ENCODE data around the gene NPTX1. TPM values are rescaled to one million over a fixed set of nuclear protein-coding genes. Genes with fewer than 3 reads are reported as not detected.

The NPTX1 gene
- total and polyA plus RNA-seq, 5 donors = 0.02 TPM; not detected in 4

DNA sequence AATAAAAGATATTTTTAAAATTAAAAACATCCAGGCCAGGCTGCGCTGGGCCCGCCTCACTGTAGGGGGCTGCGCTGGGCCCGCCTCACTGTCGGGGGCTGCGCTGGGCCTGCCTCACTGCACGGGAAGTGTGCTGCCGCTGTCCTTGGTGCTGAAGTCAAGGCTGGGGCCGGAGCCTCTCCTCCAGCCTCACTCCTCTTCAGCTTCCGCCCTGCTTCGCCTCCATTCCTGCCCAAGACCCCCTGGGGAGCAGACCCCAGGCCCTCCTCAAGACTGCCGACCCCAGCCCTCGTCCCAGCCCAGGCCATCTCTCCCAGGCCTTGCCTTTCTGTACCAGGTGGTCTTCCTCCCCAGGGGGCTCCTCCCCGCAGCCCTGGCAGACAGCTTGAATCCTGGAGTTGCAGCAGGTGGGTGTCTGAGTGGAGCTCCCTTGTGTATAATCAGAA is 35.3 kb downstream of the NPTX1 start:
- intact Hi-C loops (cut with DNase I) = no loop called here
- ATAC-seq = peak; percentile 46 to 51
- H3K27me3 ChIP-seq (ENCODE audit: control insufficient read depth, insufficient read depth) = no peaks in the 10 kb centered on the region
- no peak overlapping the region for H3K27ac ChIP-seq (ENCODE audit: low read length)
- no peaks in the 10 kb centered on the region for H3K9me3 ChIP-seq (ENCODE audit: control insufficient read depth, low read length)
- H3K4me3 ChIP-seq (ENCODE audit: low read length) = no peak overlapping the region
- 27% methylated on average over 14 of the region's 14 CpGs for WGBS
- DNase-seq = peak; percentile 49 to 83 (median 78)
- H3K4me1 ChIP-seq (ENCODE audit: control insufficient read depth, insufficient read depth, low read length) = no peaks in the 10 kb centered on the region

DNA sequence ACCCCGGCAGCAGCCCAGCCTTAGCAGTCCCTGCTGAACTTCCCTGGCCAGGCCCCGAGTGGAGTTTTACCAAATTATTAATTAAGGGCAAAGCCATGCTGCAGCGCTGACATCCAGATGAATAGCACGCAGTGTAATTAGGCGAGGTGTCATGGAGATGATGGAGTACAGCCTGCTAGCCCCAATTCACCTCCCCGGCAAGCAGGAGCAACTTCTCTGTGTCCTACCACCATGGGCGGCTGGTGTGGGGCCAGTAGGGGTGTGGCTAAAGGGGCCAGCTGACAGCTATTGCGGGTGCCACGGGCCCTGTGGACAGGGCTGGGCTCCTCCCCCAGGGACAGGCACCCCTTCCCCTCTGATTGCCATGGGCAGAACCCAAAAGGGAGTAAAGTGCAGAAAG is 36.9 kb downstream of the NPTX1 start:
- Histone ChIP-seq H3K9me3 (ENCODE audit: control insufficient read depth, low read length) (no peaks in the 10 kb centered on the region), H3K4me3 (ENCODE audit: low read length) (no peak overlapping the region), H3K27ac (ENCODE audit: low read length) (no peak overlapping the region), H3K4me1 (ENCODE audit: control insufficient read depth, insufficient read depth, low read length) (no peaks in the 10 kb centered on the region), H3K27me3 (ENCODE audit: control insufficient read depth, insufficient read depth) (no peaks in the 10 kb centered on the region)
- no peak for ATAC-seq
- 71% methylated on average over 9 of the region's 9 CpGs for WGBS
- intact Hi-C loops (cut with DNase I) = loop anchor here in 1 of 4 donors (10.0 kb wide), 1 partner anchor 135 kb away; no protein-coding TSS in a partner anchor
- no peak for DNase-seq

DNA sequence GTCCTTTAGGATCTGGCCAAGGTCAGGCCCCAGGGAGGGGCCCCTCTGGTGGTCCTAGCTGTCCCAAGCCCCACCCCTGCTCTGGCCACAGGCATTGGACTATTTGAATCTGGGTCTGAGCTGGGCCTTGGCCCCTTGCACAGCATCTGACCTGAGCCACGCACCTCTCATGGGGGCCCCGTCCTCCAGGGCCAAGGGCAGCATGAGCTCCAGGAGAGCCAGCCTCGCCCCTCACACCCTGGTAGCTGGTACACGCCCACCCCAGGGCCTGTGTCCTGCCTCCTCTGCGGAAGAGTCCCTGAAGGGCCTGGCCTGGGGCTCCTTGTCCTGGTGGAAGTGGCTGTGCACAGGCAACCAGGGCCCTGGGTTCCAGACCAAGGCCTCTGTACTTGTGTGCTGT is 37.6 kb downstream of the NPTX1 start:
- Histone ChIP-seq H3K27me3 (ENCODE audit: control insufficient read depth, insufficient read depth) (no peaks in the 10 kb centered on the region), H3K27ac (ENCODE audit: low read length) (no peak overlapping the region), H3K4me3 (ENCODE audit: low read length) (no peak overlapping the region), H3K9me3 (ENCODE audit: control insufficient read depth, low read length) (no peaks in the 10 kb centered on the region), H3K4me1 (ENCODE audit: control insufficient read depth, insufficient read depth, low read length) (no peaks in the 10 kb centered on the region)
- intact Hi-C loops (cut with DNase I) = loop anchor here in 1 of 4 donors (10.0 kb wide), 1 partner anchor 136 kb away; no protein-coding TSS in a partner anchor
- 97% methylated on average over 5 of the region's 5 CpGs for WGBS
- DNase-seq (peak in 1 of 3 donors; percentile 31), ATAC-seq (no peak)

DNA sequence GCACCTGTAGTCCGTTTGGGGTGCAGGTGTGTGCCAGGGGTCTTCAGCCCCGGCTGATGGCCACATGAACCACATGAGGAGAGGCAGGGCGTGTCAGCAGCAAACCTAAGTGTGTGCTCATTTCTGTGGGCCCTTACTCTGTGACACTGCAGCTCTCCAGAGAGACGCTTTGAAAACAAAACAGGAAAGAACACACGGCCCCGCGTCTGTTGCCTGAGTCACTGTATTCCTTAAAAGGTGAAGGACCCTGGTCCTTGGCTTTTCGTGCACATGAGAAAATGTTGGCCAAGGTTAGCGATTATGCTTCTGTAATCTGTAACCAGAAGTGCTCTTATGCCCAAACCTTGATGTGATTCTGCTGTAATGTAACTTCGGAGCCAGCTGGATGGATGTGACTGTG is 38.9 kb downstream of the NPTX1 start:
- Histone ChIP-seq H3K9me3 (ENCODE audit: control insufficient read depth, low read length) (no peaks in the 10 kb centered on the region), H3K27ac (ENCODE audit: low read length) (no peak overlapping the region), H3K4me1 (ENCODE audit: control insufficient read depth, insufficient read depth, low read length) (no peaks in the 10 kb centered on the region), H3K4me3 (ENCODE audit: low read length) (no peak overlapping the region), H3K27me3 (ENCODE audit: control insufficient read depth, insufficient read depth) (no peaks in the 10 kb centered on the region)
- intact Hi-C loops (cut with DNase I) = loop anchor here in 1 of 4 donors (10.0 kb wide), 1 partner anchor 137 kb away; no protein-coding TSS in a partner anchor
- ATAC-seq (no peak), DNase-seq (no peak)
- 84% methylated on average over 10 of the region's 10 CpGs for WGBS

DNA sequence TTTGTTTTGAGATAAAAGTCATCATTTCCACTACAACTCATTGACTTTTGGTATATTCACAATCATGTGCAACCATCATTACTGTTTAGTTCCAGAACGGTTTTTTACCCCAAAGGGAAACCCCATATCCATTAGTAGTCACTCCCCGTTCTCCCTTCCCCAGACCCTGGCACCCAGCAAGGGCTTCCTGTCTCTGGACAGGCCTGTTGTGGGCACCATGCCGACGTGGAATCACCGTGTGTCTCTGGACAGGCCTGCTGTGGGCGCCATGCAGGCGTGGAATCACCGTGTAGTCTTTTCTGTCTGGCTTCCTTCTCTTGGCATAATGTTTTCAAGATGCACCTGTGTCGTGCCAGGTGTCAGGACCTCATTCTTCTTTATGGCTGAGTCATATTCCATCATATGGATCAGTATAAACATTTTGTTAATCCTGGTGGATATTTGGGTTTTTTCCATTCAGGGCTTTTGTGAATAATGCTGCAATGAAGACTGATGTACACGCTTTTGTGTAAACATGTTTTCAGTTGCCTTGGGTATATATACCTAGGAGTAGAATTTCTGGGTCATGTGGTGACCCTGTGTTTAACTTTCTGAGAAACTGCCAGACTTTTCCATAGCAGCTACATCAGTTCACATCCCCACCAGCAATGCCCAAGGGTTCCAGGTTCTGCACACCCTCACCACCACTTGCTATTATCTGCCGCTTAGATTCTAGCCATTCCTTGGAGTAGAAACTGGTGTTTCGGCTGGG is 42.3 kb downstream of the NPTX1 start:
- intact Hi-C loops (cut with DNase I) = loop anchor here in 1 of 4 donors (10.0 kb wide), 1 partner anchor 141 kb away; no protein-coding TSS in a partner anchor
- no peaks in the 10 kb centered on the region for H3K4me1 ChIP-seq (ENCODE audit: control insufficient read depth, insufficient read depth, low read length)
- H3K27me3 ChIP-seq (ENCODE audit: control insufficient read depth, insufficient read depth) = no peaks in the 10 kb centered on the region
- WGBS = 80% methylated on average over 12 of the region's 12 CpGs
- ATAC-seq (no peak), DNase-seq (peak in 1 of 3 donors; percentile 7)
- no peak overlapping the region for H3K27ac ChIP-seq (ENCODE audit: low read length)
- no peak overlapping the region for H3K4me3 ChIP-seq (ENCODE audit: low read length)
- no peaks in the 10 kb centered on the region for H3K9me3 ChIP-seq (ENCODE audit: control insufficient read depth, low read length)

DNA sequence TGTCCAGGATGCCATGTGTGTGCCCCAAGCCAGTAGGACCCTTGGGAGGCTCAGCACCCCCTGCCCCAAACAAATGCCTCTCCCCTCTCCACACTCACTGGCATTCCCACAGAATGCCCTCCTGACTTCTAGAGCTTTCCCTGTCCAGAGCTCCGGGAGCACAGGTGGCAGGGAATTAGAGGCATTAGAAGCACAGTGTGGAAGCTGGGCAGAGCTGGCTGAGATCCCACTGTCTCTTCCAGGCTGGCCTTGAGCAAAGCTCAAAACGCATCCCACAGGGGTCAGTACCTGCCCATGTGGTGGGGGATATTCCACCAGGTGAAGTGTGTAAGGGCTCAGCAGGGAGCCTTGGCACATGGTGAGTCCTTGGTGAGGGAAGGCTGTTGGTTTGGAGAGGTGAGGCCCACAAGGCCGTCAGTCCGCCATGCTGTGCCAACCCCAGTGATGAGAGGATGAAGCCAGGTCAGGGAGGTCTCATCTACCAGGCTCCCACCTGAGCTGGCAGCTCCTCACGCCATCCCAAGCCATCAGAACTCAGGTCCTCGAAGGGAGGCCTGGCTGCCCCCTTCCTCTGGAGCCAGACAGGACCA is 43.4 kb downstream of the NPTX1 start:
- intact Hi-C loops (cut with DNase I) = loop anchor here in 1 of 4 donors (10.0 kb wide), 1 partner anchor 142 kb away; no protein-coding TSS in a partner anchor
- 89% methylated on average over 6 of the region's 6 CpGs for WGBS
- H3K4me1 ChIP-seq (ENCODE audit: control insufficient read depth, insufficient read depth, low read length) = no peaks in the 10 kb centered on the region

DNA sequence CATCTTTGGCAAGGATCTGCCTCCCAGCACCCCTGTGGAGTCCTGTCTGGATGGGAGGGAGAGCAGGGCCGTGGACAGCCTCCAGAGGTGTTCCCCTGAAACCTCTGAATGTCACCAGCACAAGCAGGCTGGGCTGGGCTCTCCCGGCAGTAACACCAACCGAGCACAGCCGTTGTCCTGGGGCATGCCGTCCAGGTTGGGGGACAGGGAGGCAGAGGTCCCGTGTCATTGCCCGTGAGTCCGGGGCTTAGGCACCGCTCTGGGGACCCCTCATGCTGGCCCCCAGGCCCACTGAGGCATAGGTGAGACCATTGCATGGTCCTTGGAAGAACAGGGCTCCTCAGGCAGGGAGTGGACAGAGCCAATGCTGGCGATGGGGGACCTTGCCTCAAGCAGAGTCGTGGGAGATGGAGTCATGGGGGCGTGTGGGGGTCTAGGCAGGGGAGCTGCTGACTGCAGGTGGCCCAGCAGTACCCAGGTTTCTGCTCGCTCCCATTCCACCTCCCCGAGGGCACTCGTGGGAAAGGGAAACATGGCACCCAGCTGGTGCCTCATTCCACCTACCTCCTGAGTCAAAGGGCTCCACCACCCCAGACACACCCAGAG is 44.0 kb downstream of the NPTX1 start:
- Histone ChIP-seq H3K9me3 (ENCODE audit: control insufficient read depth, low read length) (no peaks in the 10 kb centered on the region), H3K4me3 (ENCODE audit: low read length) (no peak overlapping the region), H3K4me1 (ENCODE audit: control insufficient read depth, insufficient read depth, low read length) (no peaks in the 10 kb centered on the region), H3K27me3 (ENCODE audit: control insufficient read depth, insufficient read depth) (no peaks in the 10 kb centered on the region), H3K27ac (ENCODE audit: low read length) (no peak overlapping the region)
- peak in 2 of 3 donors; percentile 6 to 55 for DNase-seq
- intact Hi-C loops (cut with DNase I) = loop anchor here in 1 of 4 donors (10.0 kb wide), 1 partner anchor 142 kb away; no protein-coding TSS in a partner anchor
- no peak for ATAC-seq
- WGBS = 81% methylated on average over 15 of the region's 15 CpGs

More for the DNA sequence above, 43.4 kb downstream of the NPTX1 start:
- Histone ChIP-seq H3K4me3 (ENCODE audit: low read length) (no peak overlapping the region), H3K27ac (ENCODE audit: low read length) (no peak overlapping the region), H3K9me3 (ENCODE audit: control insufficient read depth, low read length) (no peaks in the 10 kb centered on the region), H3K27me3 (ENCODE audit: control insufficient read depth, insufficient read depth) (no peaks in the 10 kb centered on the region)
- ATAC-seq (no peak), DNase-seq (peak in 2 of 3 donors; percentile 6 to 31)

DNA sequence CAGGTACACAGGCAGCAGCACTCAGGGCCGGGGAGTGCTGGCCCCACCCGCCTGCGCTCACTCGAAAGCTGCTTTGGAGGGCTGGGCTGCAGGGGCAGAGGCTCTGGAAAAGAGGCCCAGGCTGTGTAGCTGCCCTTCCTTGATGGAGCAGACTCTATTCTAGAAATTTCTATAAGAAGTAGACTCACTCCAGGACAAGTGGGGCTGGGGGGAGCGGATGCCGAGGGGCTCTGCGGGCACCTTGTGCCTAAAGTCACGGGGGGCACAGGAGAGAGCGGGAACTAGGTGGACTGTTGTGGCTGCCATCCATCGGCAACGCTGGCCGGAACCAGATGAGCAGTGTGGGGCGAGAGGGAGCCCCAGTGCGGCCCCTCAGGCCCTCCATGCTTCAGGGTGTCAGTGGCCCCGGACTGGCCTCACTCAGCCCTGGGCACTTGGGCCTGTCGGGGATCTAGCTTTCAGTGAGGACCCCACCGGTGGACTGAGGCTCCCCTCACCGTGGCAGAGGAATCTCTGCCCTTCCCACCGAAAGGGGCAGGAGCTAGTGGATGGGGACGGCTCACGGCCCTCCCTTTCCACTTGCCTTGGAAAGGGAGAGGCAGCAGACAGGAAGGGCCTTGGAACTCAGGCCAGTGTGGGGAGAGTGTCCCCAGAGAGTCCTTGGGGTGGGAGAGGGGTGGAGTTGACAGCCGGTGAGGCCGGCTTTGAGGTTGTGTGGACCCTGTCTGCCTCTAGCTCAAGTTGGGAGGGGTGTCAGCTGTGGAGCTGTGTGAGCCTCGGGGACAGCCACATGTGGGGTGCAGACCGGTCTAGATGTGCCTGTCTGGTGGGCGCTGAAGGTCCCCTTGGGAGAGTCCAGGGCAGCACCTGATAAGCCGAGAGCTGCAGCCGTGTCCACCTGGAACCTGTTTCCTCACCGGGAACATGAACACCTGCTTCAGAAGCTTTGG is 44.9 kb downstream of the NPTX1 start:
- intact Hi-C loops (cut with DNase I) = loop anchor here in 1 of 4 donors (10.0 kb wide), 1 partner anchor 143 kb away; no protein-coding TSS in a partner anchor
- WGBS = 88% methylated on average over 29 of the region's 29 CpGs
- Histone ChIP-seq H3K4me1 (ENCODE audit: control insufficient read depth, insufficient read depth, low read length) (no peaks in the 10 kb centered on the region), H3K4me3 (ENCODE audit: low read length) (no peak overlapping the region), H3K9me3 (ENCODE audit: control insufficient read depth, low read length) (no peaks in the 10 kb centered on the region), H3K27me3 (ENCODE audit: control insufficient read depth, insufficient read depth) (no peaks in the 10 kb centered on the region), H3K27ac (ENCODE audit: low read length) (no peak overlapping the region)
- peak in 2 of 3 donors; percentile 4 to 39 for DNase-seq
- no peak for ATAC-seq

DNA sequence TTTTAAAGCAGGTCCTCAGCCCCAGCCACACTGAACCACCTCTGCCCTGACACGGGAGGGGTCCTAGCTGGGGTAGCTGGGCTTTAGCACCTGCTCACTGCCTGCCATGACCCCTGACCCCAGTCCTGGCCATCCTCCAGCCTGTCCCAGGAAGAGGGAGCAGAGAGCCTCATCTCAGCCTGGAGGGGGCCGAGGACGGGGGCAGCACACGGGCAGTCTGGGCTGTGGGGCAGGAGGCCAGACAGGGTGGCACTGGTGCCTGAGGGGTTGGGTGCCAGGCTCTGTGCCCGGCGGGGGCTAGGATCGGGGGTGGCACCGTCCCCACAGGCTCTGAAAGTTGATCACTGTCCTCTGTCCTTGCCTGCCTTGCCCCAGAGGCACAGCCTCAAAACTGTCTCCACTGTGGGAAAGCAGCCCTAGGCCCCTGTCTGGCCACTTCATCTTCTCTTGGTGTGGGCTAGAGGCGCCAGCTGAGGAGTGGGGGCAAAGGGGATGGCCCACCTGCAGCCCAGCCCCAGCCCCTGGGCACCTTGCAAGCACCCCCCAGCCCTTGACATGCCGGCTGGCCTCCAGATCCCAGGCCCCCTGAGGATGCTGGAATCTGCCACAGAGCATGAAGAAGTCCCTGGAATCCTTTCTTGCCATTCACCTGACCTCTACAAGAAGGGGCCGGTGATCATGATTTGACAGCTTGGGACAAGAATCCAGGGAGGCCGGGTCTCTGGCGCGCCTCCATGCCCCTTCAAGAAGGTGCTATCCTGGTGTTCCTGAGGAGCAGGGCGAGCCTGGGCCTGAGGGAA is 45.8 kb downstream of the NPTX1 start:
- H3K4me1 ChIP-seq (ENCODE audit: control insufficient read depth, insufficient read depth, low read length) = no peaks in the 10 kb centered on the region
- ATAC-seq (no peak), DNase-seq (peak in 2 of 3 donors; percentile 12 to 32)
- no peaks in the 10 kb centered on the region for H3K9me3 ChIP-seq (ENCODE audit: control insufficient read depth, low read length)
- WGBS = 91% methylated on average over 15 of the region's 15 CpGs
- intact Hi-C loops (cut with DNase I) = loop anchor here in 1 of 4 donors (10.0 kb wide), 1 partner anchor 144 kb away; no protein-coding TSS in a partner anchor
- no peaks in the 10 kb centered on the region for H3K27me3 ChIP-seq (ENCODE audit: control insufficient read depth, insufficient read depth)
- H3K4me3 ChIP-seq (ENCODE audit: low read length) = no peak overlapping the region
- no peak overlapping the region for H3K27ac ChIP-seq (ENCODE audit: low read length)
